ENCODE results near the gene SMYD1. TPM values are rescaled to one million over a fixed set of nuclear protein-coding genes. Genes with fewer than 3 reads are reported as not detected.

Gene SMYD1
- total RNA-seq, 4 donors from 2014 or later: 0.07 TPM; not detected in 3

- Histone ChIP-seq H3K4me3 (no peak overlapping the region), H3K27ac (no peak overlapping the region), H3K4me1 (no peaks in the 10 kb centered on the region), H3K9me3 (no peaks in the 10 kb centered on the region), H3K27me3 (no peaks in the 10 kb centered on the region), H3K36me3 (no peaks in the 10 kb centered on the region)
- intact Hi-C loops (cut with DNase I; ENCODE audit: low total_unique reads): no loop called here
- TF ChIP-seq POLR2A (IDR thresholded peaks at IDR 0.05) (no peak), CTCF (IDR thresholded peaks at IDR 0.05) (no peak)
- DNase-seq: no peak
These were observed 12.9 kb downstream of the SMYD1 start for GRCh38 chr2:88080545-88080944.

- no peak for DNase-seq
- Histone ChIP-seq H3K27ac (no peak overlapping the region), H3K4me1 (no peaks in the 10 kb centered on the region), H3K9me3 (no peaks in the 10 kb centered on the region), H3K27me3 (no peaks in the 10 kb centered on the region), H3K36me3 (no peaks in the 10 kb centered on the region), H3K4me3 (no peak overlapping the region)
- intact Hi-C loops (cut with DNase I; ENCODE audit: low total_unique reads): no loop called here
- TF ChIP-seq CTCF (IDR thresholded peaks at IDR 0.05): no peak
- TF ChIP-seq POLR2A (IDR thresholded peaks at IDR 0.05): no peak
These were observed 14.4 kb downstream of the SMYD1 start for GRCh38 chr2:88081924-88082608.

- Histone ChIP-seq H3K9me3 (no peaks in the 10 kb centered on the region), H3K4me1 (no peaks in the 10 kb centered on the region), H3K36me3 (no peaks in the 10 kb centered on the region), H3K4me3 (no peak overlapping the region), H3K27me3 (no peaks in the 10 kb centered on the region), H3K27ac (no peak overlapping the region)
- no peak for TF ChIP-seq POLR2A (IDR thresholded peaks at IDR 0.05)
- TF ChIP-seq CTCF (IDR thresholded peaks at IDR 0.05): no peak
- intact Hi-C loops (cut with DNase I; ENCODE audit: low total_unique reads): no loop called here
- no peak for DNase-seq
These were observed 15.2 kb downstream of the SMYD1 start for GRCh38 chr2:88082781-88083180.

GRCh38 chr2:88085099-88085498, 17.5 kb downstream of the SMYD1 start:
- no peak for DNase-seq
- H3K27me3 ChIP-seq: no peaks in the 10 kb centered on the region
- no peak overlapping the region for H3K4me3 ChIP-seq
- intact Hi-C loops (cut with DNase I; ENCODE audit: low total_unique reads): no loop called here
- no peaks in the 10 kb centered on the region for H3K9me3 ChIP-seq
- no peak overlapping the region for H3K27ac ChIP-seq
- no peak for TF ChIP-seq POLR2A (IDR thresholded peaks at IDR 0.05)
- no peak for TF ChIP-seq CTCF (IDR thresholded peaks at IDR 0.05)
- H3K36me3 ChIP-seq: no peaks in the 10 kb centered on the region
- H3K4me1 ChIP-seq: no peaks in the 10 kb centered on the region

GRCh38 chr2:88085602-88086001, 18.0 kb downstream of the SMYD1 start:
- Histone ChIP-seq H3K4me3 (no peak overlapping the region), H3K36me3 (no peaks in the 10 kb centered on the region), H3K9me3 (no peaks in the 10 kb centered on the region), H3K27ac (no peak overlapping the region), H3K27me3 (no peaks in the 10 kb centered on the region), H3K4me1 (no peaks in the 10 kb centered on the region)
- DNase-seq: no peak
- TF ChIP-seq POLR2A (IDR thresholded peaks at IDR 0.05): no peak
- no peak for TF ChIP-seq CTCF (IDR thresholded peaks at IDR 0.05)
- intact Hi-C loops (cut with DNase I; ENCODE audit: low total_unique reads): no loop called here

Data from uterus (tissue), 4 donors.